Measurements from ENCODE around the gene CCNQ.

CCNQ gene

DNA sequence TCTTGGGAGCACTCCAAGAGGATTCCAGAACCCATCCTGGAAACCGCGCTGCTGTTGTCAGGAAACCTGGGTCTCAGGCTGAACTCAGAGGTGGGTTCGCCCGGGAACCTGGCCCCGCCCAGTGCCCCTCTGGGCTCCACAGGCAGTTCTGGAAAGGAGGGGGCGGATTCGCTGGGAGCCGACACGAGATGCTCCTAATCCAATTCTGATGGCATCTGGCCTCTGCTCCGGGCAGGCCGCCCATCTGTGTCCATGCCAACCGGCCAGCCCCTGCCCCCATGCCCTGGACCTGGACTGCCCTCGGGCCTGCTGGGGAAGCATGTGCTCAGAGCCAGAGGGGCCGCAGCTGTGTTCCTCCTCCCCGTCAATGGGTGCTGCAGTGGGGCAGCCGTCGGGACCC, 60.5 kb downstream of the CCNQ start:
- Histone ChIP-seq H2AFZ (ENCODE audit: low read depth, low read length) (no peak overlapping the region), H3K27me3 (ENCODE audit: insufficient read depth, low read length, poor library complexity) (no peaks in the 10 kb centered on the region), H3K36me3 (ENCODE audit: insufficient read depth, low read length) (no peaks in the 10 kb centered on the region), H3K27ac (ENCODE audit: low read length) (no peak overlapping the region), H3K9ac (ENCODE audit: low read depth, low read length) (no peak overlapping the region), H3K9me3 (ENCODE audit: insufficient read depth, low read length, severe bottlenecking) (no peaks in the 10 kb centered on the region), H3K4me1 (ENCODE audit: insufficient read depth, low read length) (no peaks in the 10 kb centered on the region), H3K4me2 (ENCODE audit: insufficient read depth, low read length) (no peak overlapping the region), H4K20me1 (ENCODE audit: insufficient read depth, low read length) (no peaks in the 10 kb centered on the region), H3K79me2 (ENCODE audit: insufficient read depth, low read length) (no peaks in the 10 kb centered on the region), H3K4me3 (ENCODE audit: low read depth in 1 of 2, low read length in 2 of 2) (no peak overlapping the region)
- no peak for ATAC-seq (ENCODE audit: insufficient read depth, low read depth)
- no peak for DNase-seq
- no peak for TF ChIP-seq EZH2 (IDR thresholded peaks at IDR 0.05; ENCODE audit: borderline replicate concordance, low read depth, low read length, severe bottlenecking)
